GM12874 (cell line): ENCODE results near the gene CTIF.

ENCODE experiments used
- CTCF ChIP-seq: IDR thresholded peaks from 2 replicates; pipeline ENCODE4 v1.5.1; 2011; ENCODE audit warnings: low read depth, mild to moderate bottlenecking, control low read depth, low read length, moderate library complexity; ENCODE audit not compliant: insufficient read depth

Gene CTIF

DNA sequence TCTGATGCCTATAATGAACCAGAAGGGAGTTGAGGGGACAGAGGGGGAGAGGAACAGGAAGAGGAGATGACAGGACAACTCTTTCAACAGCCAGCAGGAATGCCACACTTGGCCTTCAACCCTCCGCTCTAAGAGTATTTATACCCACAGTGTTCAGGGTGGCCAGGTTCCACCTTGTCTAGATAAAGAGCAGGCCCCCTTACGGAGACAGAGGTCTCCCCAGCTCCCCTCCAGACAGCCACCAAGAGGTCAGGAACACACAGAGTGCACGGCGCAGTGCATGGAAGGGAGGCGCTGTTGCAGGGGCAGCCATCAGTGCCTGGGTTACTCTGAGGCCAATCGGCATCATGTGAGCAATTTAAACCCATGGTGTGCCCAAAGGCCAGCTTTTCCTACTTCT, 235.0 kb downstream of the CTIF start:
- no peak for TF ChIP-seq CTCF

DNA sequence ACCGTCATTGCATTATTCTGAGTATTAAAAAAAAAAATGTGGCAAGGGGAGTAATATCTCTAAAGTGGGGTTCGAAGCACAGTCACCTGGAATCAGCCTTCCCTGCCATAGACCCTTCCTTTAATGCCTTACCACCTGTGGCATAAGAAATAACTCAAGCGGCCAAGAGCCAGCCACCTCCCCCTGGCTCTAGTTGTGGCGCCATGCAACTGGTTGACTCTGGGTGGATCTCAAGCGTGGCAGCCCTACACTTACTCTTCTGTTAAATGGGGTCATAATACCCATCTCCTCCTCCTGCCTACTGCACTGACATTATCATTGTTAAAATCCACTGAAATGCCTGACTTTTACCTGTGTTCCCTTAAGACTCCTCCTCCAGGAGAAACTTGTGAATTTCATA, 236.1 kb downstream of the CTIF start:
- no peak for TF ChIP-seq CTCF

GRCh38 chr18:48775372-48776155, 236.7 kb downstream of the CTIF start:
- no peak for TF ChIP-seq CTCF

DNA sequence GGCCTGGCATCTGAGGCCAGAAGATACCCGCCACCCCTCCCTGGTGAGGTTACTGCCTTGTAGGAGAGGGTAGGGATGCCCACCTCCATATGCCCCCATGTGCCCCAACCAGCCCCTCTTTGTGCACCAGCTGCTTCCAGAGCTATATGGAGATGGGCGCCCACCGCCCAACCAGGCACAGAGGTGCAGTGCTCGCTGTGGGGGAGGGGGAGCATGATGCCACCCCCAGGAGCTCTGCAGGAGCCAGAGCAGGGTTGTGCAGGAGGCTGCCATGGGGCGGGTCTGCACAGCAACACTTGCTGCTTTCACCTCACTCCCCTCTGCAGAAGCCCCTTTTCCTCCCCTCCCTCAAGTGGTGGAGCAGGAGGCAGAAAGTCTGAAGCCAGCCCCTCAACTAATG, 237.3 kb downstream of the CTIF start:
- TF ChIP-seq CTCF, result no peak

- no peak for TF ChIP-seq CTCF
Observed at GRCh38 chr18:48776641-48777025, 237.8 kb downstream of the CTIF start.

- peak; percentile 97 for TF ChIP-seq CTCF
Observed at GRCh38 chr18:48777026-48777743, 238.4 kb downstream of the CTIF start.

GRCh38 chr18:48777744-48778116, 238.9 kb downstream of the CTIF start:
- no peak for TF ChIP-seq CTCF
